Hypothalamus (tissue), 51 donors: ENCODE measurements around the gene AAMP.

Experiments used
- DNase-seq, 51 donors: peaks; one replicate each; lab custom pipeline; 2025; lab: John Stamatoyannopoulos, UW

AAMP gene

GRCh38 chr2:218229239-218229638 lies 40.7 kb downstream of the AAMP start:
- peak in 1 of 51 donors; percentile 11 for DNase-seq

DNA sequence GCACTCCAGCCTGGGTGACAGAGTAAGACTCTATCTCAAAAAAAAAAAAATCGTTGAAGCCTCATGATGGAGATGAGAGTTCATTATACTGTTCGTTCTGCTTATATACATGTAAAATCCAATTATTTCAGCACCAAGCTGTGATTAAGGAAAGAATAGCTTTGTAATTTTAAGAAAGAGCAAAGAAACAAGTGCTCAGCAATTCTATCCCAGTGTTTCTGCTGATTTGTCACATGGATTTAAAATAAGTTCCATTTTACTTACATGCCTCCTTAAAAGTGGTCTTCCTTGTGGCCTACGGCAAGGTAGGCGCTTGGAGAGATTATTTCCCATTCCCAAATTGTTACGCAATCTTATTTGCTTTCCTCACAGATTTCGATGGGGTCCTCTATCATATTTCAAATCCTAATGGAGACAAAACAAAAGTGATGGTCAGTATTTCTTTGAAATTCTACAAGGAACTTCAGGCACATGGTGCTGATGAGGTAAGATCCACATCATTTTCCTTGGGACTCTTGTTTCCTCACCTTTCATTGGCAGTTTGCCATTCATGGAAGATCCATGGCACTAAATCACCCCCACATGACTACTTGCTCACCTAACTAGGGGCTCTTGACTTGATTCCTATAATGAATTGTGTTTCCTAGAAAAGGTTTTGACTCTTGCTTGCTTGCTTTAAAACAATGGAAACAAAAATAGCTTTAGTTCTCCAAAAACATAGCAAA lies 41.4 kb downstream of the AAMP start:
- DNase-seq: no peak

- no peak for DNase-seq
Measured at GRCh38 chr2:218226903-218227302, 43.0 kb downstream of the AAMP start.

GRCh38 chr2:218224186-218224585 lies 45.8 kb downstream of the AAMP start:
- DNase-seq: no peak

DNA sequence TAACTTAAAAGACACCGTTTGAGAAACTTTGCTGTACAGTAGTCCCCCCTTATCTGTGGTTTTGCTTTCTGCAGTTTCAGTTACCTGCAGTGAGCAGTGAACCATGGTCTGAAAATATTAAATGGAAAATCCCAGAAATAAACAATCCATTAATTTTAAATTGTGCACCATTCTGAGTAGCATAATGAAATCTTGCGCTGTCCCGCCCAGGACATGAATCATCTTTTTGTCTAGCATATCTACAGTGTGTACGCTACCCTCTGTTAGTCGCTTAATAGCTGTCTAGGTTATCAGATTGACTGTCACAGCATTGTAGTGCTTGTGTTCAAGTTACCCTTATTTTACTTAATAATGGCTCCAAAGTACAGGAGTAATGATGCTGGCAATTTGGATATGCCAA lies 46.9 kb downstream of the AAMP start:
- no peak for DNase-seq

- peak in 2 of 51 donors; percentile 5 to 17 for DNase-seq
Measured at GRCh38 chr2:218221000-218221399, 48.9 kb downstream of the AAMP start.

DNA sequence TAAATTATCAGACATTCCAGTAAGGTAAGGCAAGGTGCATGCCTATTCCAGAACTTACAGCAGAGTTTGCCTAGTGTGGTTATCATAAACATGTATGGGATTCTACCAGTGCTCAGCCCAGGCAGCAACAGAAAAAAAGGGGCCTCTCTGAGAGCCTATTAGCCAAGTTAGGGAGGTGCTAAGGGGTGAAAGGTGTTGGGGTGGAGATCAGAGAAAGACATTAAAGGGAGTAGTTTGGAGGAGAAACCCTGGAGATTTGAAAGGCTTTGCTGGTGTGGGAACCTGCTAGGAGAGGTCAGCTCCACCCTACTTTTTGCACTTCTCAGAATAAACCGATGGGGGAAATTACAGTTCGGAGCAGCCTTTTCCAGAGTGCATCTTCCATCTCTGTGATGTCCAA lies 50.0 kb downstream of the AAMP start:
- DNase-seq: no peak

DNA sequence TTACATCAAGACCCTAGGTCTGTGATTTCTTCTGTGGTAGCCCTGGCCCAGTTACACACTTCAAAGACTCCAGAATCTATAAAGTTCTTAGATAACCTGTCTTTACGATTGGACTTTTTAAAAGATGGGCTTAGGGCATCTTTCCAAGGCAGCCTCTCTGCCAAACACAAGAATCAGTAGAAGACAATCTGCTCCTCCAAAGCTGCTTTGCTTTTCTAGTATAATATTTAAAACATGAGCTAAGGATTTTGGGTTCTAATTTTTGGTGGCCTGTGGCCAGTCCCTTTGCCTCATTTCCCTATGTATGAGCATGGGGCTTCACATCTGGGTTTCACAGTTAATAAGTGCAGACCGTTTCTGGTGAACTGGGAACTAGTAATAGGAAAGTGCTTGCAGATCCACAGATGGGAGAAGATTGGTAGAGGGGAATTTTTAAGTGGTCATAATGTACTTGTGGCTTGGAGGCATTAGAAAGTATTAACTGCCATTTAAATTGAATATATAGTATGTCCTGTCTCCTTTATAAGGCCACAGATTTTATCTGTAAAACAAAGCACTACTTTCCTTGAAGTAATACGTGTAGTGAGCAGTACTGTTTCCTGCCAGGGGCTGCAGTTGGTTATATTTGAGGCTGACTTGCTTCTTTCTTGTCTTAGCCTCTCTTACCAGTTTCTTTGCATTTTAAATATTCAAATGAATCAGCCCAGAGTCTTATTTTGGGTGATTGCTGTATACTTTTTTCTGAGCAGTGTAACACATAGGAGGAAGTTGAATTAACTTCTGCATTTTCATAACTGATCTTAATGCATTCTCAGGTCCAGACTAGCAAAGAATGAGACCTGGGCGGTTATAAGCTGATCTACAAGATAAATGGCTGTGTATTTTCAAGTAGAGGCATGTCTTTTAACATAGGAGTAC lies 51.4 kb downstream of the AAMP start:
- no peak for DNase-seq

DNA sequence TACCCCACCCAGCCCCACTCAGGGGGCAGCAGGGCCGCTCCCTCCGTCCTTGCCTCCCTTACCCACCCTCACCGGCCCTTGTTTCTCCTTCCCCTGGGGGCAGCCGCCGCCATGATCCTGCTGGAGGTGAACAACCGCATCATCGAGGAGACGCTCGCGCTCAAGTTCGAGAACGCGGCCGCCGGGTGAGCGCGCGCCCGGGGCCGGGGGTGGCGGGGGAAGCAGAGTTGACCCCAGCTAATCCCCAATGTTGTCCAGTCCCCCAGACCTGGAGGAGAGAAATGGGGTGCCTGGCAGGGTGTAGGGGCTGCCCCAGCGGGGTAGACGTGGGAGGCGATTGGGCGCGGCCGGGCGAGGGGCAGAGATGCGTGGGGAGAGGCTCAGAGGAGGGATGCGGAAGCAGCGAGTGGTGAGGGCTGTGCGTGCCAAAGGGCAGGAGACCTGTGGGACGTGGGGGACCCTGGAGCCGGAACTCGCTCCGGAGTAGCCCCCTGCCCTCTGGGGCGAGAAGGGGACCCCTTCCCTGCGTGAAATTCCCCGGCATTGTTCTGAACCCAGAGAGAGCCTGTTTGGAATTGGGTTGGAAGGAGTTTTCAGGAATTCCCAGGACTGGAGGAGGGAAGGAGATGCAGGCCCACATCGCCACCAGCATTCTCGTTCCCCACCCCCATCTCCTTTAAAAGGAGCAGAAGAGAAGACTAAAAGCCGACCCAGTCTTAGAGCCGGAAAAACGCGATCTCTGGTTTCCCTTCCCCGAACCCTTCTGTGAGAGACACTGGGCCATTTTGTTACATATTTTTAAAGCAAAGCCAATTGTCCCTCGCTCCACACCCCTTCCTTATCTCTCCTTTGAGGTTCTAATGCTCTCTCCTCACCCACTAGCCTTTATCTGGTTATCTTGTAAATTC lies 52.3 kb downstream of the AAMP start:
- DNase-seq: peak in 35 of 51 donors; percentile 11 to 78 (median 39)

GRCh38 chr2:218216674-218217359 lies 53.1 kb downstream of the AAMP start, which contains the start of gene ARPC2:
Gene ARPC2, plus strand, starts transcription at chr2:218217189. Its CDS starts 282 bp downstream, at chr2:218217471.
- DNase-seq: peak; percentile 62 to 94 (median 89)

GRCh38 chr2:218216336-218216673 lies 53.6 kb downstream of the AAMP start:
- peak in 4 of 51 donors; percentile 4 to 19 (median 15) for DNase-seq
